GM18909 (cell line): ENCODE data around the gene CAPRIN1.

Experiments used
- ATAC-seq: cut with Tn5 transposase; IDR thresholded peaks from one replicate; pipeline ENCODE4 v1.9.1; 2021; ENCODE audit warnings: mild to moderate bottlenecking; ENCODE audit not compliant: unreplicated experiment, poor library complexity

The CAPRIN1 gene

DNA sequence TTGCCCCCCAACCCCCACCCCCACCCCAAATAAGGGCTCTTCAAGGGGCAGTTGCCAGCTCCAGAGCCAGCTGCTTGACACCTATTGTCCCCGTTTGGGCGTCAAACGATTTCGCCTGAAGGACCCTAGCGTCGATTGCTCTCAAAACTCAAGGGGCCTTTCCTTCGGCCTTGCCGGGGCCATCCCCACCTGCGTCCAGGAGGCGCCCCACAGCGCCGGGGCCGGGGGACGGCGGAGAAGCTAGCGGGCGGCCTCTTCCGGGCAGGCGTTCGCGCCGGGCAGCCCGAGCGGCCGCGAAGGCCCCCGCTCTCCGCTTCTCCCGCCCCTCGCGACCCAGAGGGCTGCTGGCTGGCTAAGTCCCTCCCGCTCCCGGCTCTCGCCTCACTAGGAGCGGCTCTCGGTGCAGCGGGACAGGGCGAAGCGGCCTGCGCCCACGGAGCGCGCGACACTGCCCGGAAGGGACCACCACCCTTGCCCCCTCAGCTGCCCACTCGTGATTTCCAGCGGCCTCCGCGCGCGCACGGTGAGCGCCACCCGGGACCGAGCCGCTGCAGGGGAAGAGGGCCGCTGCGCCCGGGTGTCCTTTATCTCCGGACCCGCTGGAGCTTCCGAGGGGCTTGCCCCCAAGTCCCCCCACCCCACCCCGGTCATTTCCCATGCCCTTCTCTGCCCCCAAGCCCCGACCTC is at the start of gene CAPRIN1:
TSS of gene CAPRIN1 (plus strand) at position 383 of the 687 bp plus-strand sequence. CDS start 690 bp downstream, outside the sequence.
- ATAC-seq, result peak; percentile 71

- no peak for ATAC-seq
Measured at GRCh38 chr11:34002420-34002819, 49.1 kb upstream of the CAPRIN1 start.

GRCh38 chr11:34004236-34004635 is 47.3 kb upstream of the CAPRIN1 start:
- no peak for ATAC-seq

GRCh38 chr11:34006876-34007275 is 44.7 kb upstream of the CAPRIN1 start:
- no peak for ATAC-seq

- no peak for ATAC-seq
Measured at GRCh38 chr11:34012734-34013133, 38.8 kb upstream of the CAPRIN1 start.

- ATAC-seq, result no peak
Measured at GRCh38 chr11:34013898-34014571, 37.5 kb upstream of the CAPRIN1 start.

DNA sequence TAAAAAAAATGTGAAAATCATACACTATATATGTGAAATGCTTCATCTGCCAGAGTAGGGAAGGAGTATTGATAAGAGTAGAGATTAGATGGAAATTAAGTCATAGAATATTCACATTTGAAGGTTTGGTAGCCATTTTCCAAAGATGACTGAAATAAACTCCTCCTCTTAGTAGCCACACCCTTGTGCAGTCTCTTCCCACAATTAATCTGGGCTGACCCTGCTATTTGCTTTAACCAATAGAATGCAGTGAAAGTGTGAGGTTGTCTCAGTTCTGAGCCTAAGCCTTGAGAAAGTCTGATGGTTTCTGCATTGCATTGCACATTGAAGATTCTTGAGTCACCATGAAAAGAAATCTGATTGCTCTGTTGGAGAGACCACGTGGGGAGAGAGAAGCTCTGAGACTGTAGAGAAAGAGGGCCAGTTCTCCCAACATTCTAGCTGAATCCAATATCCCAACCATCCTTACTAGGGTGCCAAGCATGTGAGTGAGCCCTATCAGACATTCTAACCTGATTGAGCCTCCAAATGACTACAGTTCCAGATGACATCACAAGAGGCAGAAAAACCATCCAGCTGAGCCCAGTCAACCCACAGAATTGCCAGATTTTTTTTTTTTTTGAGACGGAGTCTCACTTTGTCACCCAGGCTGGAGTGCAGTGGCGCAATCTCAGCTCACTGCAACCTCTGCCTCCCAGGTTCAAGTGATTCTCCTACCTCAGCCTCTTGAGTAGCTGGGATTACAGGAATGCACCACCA is 29.4 kb upstream of the CAPRIN1 start:
- ATAC-seq, result no peak

DNA sequence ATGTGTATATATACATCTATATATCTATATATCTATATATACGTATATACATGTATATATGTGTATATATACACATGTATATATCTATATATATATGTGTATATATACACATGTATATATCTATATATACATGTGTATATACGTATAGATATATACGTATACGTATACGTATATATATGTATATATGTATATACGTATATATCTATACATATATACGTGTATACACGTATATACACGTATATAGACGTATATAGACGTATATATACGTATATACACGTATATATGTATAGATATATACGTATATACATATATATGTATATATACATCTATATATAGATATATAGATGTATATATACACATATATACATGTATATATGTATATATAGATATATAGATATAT is 25.1 kb upstream of the CAPRIN1 start:
- no peak for ATAC-seq

GRCh38 chr11:34027516-34028408 is 23.8 kb upstream of the CAPRIN1 start:
- no peak for ATAC-seq

- ATAC-seq, result no peak
Measured at GRCh38 chr11:34028425-34028824, 23.1 kb upstream of the CAPRIN1 start.

DNA sequence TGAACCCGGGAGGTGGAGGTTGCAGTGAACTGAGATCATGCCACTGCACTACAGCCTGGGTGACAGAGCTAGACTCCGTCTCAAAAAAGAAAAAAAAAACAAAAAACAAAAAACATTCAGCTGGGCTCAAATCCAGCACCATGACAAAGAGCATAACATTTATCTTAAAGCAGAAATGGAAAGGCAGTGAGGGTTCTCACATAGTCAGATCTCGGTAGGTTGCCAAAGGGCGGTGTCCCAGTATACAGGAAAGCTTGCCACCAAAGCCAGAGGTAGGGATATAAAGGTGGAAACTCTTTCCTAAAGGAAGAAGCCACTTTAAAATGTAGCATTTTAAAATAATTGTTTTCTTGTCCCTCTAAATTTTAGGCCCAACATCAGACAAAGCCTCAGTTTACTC is 22.4 kb upstream of the CAPRIN1 start:
- no peak for ATAC-seq

DNA sequence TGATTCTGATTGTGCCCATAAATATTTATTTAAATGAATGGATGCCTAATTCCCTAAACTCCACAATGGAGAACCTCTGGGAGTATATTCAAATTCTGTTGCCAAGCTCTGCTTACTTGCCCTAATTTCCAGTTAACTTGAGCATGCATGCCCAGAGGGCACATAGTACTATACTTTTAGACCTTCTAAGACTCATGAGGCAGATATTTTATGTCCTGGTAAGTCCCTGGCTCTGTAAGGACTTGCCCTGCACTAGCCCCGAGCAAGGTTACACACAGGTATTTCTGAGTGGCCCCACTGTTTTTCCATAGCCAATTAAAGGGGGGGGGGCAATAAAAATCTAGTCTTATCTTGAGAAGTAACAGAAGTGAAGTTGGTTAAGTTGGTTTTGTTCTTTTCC is 21.1 kb upstream of the CAPRIN1 start:
- ATAC-seq, result no peak

- no peak for ATAC-seq
Measured at GRCh38 chr11:34033399-34033798, 18.1 kb upstream of the CAPRIN1 start.

- no peak for ATAC-seq
Measured at GRCh38 chr11:34034053-34034452, 17.5 kb upstream of the CAPRIN1 start.

- no peak for ATAC-seq
Measured at GRCh38 chr11:34036456-34036855, 15.1 kb upstream of the CAPRIN1 start.

DNA sequence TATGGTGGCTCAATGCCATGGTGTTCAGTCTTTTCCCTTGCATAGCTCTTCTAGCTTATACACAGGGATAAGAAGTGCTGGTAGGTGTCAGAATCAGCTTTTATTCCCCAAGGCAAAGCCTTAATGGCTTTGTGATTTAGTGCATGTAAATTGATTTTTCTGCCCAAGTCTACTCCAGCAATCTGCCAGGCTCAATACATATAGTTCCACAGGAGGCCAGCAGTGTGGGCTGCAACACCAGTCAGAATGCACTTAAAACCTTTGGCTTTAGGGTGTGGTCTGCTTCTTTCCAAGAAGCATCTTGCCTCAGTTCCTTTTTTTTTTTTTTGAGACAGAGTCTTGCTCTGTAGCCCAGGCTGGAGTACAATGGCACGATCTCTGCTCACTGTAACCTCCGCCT is 14.5 kb upstream of the CAPRIN1 start:
- ATAC-seq, result no peak

GRCh38 chr11:34040571-34040970 is 11.0 kb upstream of the CAPRIN1 start:
- ATAC-seq, result no peak

DNA sequence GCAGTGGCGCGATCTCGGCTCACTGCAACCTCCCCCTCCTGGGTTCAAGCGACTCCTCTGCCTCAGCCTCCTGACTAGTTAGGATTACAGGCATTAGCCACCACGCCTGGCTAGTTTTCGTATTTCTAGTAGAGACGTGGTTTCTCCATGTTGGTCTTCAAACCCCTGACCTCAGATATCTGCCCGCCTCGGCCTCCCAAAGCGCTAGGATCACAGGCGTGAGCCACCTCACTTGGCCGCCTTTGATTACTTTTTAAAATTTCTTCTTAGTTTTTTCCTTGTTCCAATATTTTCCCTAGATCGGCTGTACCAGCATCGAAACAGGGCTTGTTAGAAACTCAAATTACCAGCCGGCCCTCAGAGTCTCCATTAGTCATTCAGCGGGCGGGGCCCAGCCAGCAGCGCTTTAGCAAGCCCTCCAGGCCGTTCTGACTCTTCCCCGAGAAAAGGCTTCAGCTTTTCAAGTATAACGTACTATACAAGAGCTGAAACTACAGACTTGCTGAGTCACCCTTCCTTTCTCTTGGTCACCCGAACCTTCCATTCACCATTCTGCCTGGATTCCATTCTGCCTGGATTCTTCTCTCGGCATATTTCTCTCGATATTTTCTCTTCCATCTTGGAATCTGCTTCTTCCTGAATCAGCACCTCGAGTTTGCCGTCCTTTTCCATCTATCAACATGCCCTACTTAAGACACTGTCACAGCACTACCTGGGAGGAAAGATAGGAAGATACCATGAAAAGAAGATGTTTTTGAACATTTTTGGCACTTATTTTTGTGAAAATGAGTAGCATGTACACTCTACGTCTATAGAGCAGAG is 6.7 kb upstream of the CAPRIN1 start:
- ATAC-seq, result no peak

- no peak for ATAC-seq
Measured at GRCh38 chr11:34049028-34049427, 2.5 kb upstream of the CAPRIN1 start.
